Duodenal mucosa (tissue), 2 donors: ENCODE data around the gene RAD51C.
"Not testable (repeated sequence)": the region's sequence is repeated elsewhere in the genome, so short reads cannot be mapped to it uniquely, and the experiment has no call there.

ENCODE experiments used
- H3K27ac ChIP-seq: one replicate; pipeline ENCODE4 v1.7.0; 2013; ENCODE audit warnings: low read depth, low read length
- H3K27me3 ChIP-seq, 2 donors: one replicate each; pipeline ENCODE4 v1.7.0; 2013; ENCODE audit warnings: low read length in 2 of 2, control low read depth in 1 of 2; ENCODE audit not compliant: insufficient read depth in 2 of 2, control insufficient read depth in 1 of 2
- H3K36me3 ChIP-seq, 2 donors: one replicate each; pipeline ENCODE4 v1.7.0; 2013; ENCODE audit warnings: low read length in 2 of 2, control low read depth in 1 of 2; ENCODE audit not compliant: insufficient read depth in 2 of 2, control insufficient read depth in 1 of 2
- H3K4me1 ChIP-seq, 2 donors: one replicate each; pipeline ENCODE4 v1.7.0; 2013; ENCODE audit warnings: low read length in 2 of 2, control low read depth in 1 of 2; ENCODE audit not compliant: insufficient read depth in 2 of 2, control insufficient read depth in 1 of 2
- H3K4me3 ChIP-seq, 2 donors: one replicate each; pipeline ENCODE4 v1.7.0; 2013; ENCODE audit warnings: low read length in 2 of 2, low read depth in 1 of 2
- H3K9ac ChIP-seq, 2 donors: one replicate each; pipeline ENCODE4 v1.7.0; 2013; ENCODE audit warnings: low read length in 2 of 2, low read depth in 1 of 2
- H3K9me3 ChIP-seq, 2 donors: one replicate each; pipeline ENCODE4 v1.7.0; 2013; ENCODE audit warnings: low read length in 2 of 2, control low read depth in 1 of 2; ENCODE audit not compliant: control insufficient read depth in 1 of 2

The RAD51C gene

GRCh38 chr17:58665946-58666857 lies 26.2 kb upstream of the RAD51C start:
- H3K36me3 ChIP-seq: no peaks in the 10 kb centered on the region
- no peak overlapping the region for H3K27ac ChIP-seq
- H3K9me3 ChIP-seq: no peaks in the 10 kb centered on the region
- H3K9ac ChIP-seq: peak overlapping the region; percentile 4 to 40
- no peaks in the 10 kb centered on the region for H3K4me1 ChIP-seq
- H3K4me3 ChIP-seq: peak overlapping the region; percentile 43 to 48
- H3K27me3 ChIP-seq: no peaks in the 10 kb centered on the region

- Histone ChIP-seq H3K9ac (peak overlapping the region; percentile 4 to 40), H3K4me3 (peak overlapping the region; percentile 43 to 48), H3K27ac (no peak overlapping the region), H3K36me3 (no peaks in the 10 kb centered on the region), H3K4me1 (no peaks in the 10 kb centered on the region), H3K9me3 (no peaks in the 10 kb centered on the region), H3K27me3 (no peaks in the 10 kb centered on the region)
These were observed 25.5 kb upstream of the RAD51C start for GRCh38 chr17:58666858-58667267.

- no peaks in the 10 kb centered on the region for H3K36me3 ChIP-seq
- no peak overlapping the region for H3K27ac ChIP-seq
- H3K9me3 ChIP-seq: no peaks in the 10 kb centered on the region
- H3K4me1 ChIP-seq: no peaks in the 10 kb centered on the region
- no peaks in the 10 kb centered on the region for H3K27me3 ChIP-seq
- H3K4me3 ChIP-seq: no peak overlapping the region
- no peak overlapping the region for H3K9ac ChIP-seq
These were observed 24.3 kb upstream of the RAD51C start for GRCh38 chr17:58667934-58668597.

GRCh38 chr17:58668598-58668935 lies 23.8 kb upstream of the RAD51C start:
- H3K4me1 ChIP-seq: no peaks in the 10 kb centered on the region
- H3K4me3 ChIP-seq: no peak overlapping the region
- no peak overlapping the region for H3K27ac ChIP-seq
- no peaks in the 10 kb centered on the region for H3K9me3 ChIP-seq
- no peaks in the 10 kb centered on the region for H3K27me3 ChIP-seq
- H3K36me3 ChIP-seq: no peaks in the 10 kb centered on the region
- no peak overlapping the region for H3K9ac ChIP-seq

- no peaks in the 10 kb centered on the region for H3K27me3 ChIP-seq
These were observed 22.5 kb upstream of the RAD51C start for GRCh38 chr17:58669853-58670252.

GRCh38 chr17:58671969-58672368 lies 20.4 kb upstream of the RAD51C start:
- no peaks in the 10 kb centered on the region for H3K4me1 ChIP-seq

More at GRCh38 chr17:58669853-58670252, 22.5 kb upstream of the RAD51C start:
- H3K4me1 ChIP-seq: no peaks in the 10 kb centered on the region
- H3K36me3 ChIP-seq: no peaks in the 10 kb centered on the region
- H3K4me3 ChIP-seq: no peak overlapping the region
- H3K9me3 ChIP-seq: no peaks in the 10 kb centered on the region
- H3K27ac ChIP-seq: no peak overlapping the region
- H3K9ac ChIP-seq: no peak overlapping the region

GRCh38 chr17:58677194-58677880 lies 15.1 kb upstream of the RAD51C start:
- no peak overlapping the region for H3K4me3 ChIP-seq
- no peak overlapping the region for H3K9ac ChIP-seq
- H3K27ac ChIP-seq: no peak overlapping the region

More at GRCh38 chr17:58671969-58672368, 20.4 kb upstream of the RAD51C start:
- H3K27ac ChIP-seq: no peak overlapping the region
- no peak overlapping the region for H3K4me3 ChIP-seq
- H3K9ac ChIP-seq: no peak overlapping the region
- H3K27me3 ChIP-seq: no peaks in the 10 kb centered on the region
- H3K36me3 ChIP-seq: no peaks in the 10 kb centered on the region
- H3K9me3 ChIP-seq: no peaks in the 10 kb centered on the region

GRCh38 chr17:58678287-58678686 lies 14.1 kb upstream of the RAD51C start:
- not testable (repeated sequence) for H3K36me3 ChIP-seq, H3K4me1 ChIP-seq, H3K27me3 ChIP-seq, H3K9ac ChIP-seq, H3K27ac ChIP-seq, H3K9me3 ChIP-seq, H3K4me3 ChIP-seq

More at GRCh38 chr17:58677194-58677880, 15.1 kb upstream of the RAD51C start:
- Histone ChIP-seq H3K27me3 (no peaks in the 10 kb centered on the region), H3K36me3 (no peaks in the 10 kb centered on the region), H3K9me3 (no peaks in the 10 kb centered on the region), H3K4me1 (no peaks in the 10 kb centered on the region)

- no peak overlapping the region for H3K27ac ChIP-seq
- no peaks in the 10 kb centered on the region for H3K9me3 ChIP-seq
- H3K4me3 ChIP-seq: no peak overlapping the region
- no peaks in the 10 kb centered on the region for H3K36me3 ChIP-seq
- no peak overlapping the region for H3K9ac ChIP-seq
- H3K4me1 ChIP-seq: no peaks in the 10 kb centered on the region
- H3K27me3 ChIP-seq: no peaks in the 10 kb centered on the region
These were observed 13.0 kb upstream of the RAD51C start for GRCh38 chr17:58679263-58680037.
